ENCODE data around the gene OR6K3. TPM values are rescaled to one million over a fixed set of nuclear protein-coding genes. Genes with fewer than 3 reads are reported as not detected.
"Not testable (repeated sequence)": the region's sequence is repeated elsewhere in the genome, so short reads cannot be mapped to it uniquely, and the experiment has no call there.

OR6K3 gene
- total RNA-seq, 2 donors from 2014 or later, result not detected

DNA sequence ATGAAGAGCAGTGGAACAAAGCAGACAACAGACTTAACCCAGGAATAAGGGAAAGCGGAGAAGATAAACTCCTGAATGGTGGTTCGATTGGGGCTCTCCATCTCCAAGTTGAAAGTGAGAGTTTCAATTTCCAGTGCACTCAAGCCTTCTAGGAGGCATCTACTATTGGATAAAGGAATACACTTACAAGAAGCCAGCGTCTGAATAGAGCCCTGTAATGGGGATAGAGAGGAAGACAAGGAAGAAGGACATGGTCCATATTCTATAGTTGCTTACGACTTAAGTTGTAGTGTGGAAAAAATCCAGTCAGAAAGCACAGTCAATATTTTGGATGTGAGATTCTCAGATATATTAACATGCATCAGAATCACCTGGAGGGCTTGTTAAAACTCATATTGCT is 20.0 kb downstream of the OR6K3 start, which contains the start of gene OR6K2:
Gene OR6K2, minus strand, starts transcription at position 101 of the 400 bp plus-strand sequence. Its CDS starts 0 bp downstream, at position 101.
- TF ChIP-seq, protein P1, sequence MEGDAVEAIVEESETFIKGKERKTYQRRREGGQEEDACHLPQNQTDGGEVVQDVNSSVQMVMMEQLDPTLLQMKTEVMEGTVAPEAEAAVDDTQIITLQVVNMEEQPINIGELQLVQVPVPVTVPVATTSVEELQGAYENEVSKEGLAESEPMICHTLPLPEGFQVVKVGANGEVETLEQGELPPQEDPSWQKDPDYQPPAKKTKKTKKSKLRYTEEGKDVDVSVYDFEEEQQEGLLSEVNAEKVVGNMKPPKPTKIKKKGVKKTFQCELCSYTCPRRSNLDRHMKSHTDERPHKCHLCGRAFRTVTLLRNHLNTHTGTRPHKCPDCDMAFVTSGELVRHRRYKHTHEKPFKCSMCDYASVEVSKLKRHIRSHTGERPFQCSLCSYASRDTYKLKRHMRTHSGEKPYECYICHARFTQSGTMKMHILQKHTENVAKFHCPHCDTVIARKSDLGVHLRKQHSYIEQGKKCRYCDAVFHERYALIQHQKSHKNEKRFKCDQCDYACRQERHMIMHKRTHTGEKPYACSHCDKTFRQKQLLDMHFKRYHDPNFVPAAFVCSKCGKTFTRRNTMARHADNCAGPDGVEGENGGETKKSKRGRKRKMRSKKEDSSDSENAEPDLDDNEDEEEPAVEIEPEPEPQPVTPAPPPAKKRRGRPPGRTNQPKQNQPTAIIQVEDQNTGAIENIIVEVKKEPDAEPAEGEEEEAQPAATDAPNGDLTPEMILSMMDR (IDR thresholded peaks at IDR 0.05), result no peak
- no peak for TF ChIP-seq POLR2A (IDR thresholded peaks at IDR 0.05)
- Histone ChIP-seq H3K4me3 (no peak within 1 kb of the TSS), H3K36me3 (no peaks in the 10 kb centered on the region), H3K27ac (no peak within 1 kb of the TSS), H3K4me1 (replicated peaks) (no peaks in the 10 kb centered on the region), H3K9me3 (no peaks in the 10 kb centered on the region), H3K27me3 (replicated peaks; ENCODE audit: insufficient read depth) (no peaks in the 10 kb centered on the region)
- no peak for DNase-seq (ENCODE audit: low spot score)
- WGBS, result 94% methylated on average over 4 of the region's 4 CpGs
- intact Hi-C loops (cut with DNase I), result no loop called here

DNA sequence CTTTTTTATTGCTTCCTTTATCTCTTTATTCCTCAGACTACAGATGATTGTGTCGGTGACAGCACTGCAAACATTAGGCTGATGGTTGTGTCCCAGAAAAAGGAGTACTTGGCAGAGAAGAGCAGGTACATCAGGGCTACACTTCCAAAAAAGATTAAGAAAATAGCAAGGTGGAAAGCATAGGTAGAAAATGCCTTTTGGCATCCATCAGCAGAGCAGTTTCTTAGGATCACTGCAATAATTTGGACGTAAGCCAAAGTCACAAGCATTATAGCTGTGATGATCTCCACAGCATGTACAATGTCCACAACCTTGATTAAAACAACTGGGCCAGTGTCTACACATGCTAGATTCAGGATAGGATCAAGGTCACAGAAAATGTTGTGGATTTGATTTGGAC is 25.9 kb downstream of the OR6K3 start:
- Histone ChIP-seq H3K27ac (no peak overlapping the region), H3K27me3 (replicated peaks; ENCODE audit: insufficient read depth) (no peaks in the 10 kb centered on the region), H3K4me3 (no peak overlapping the region), H3K4me1 (replicated peaks) (no peaks in the 10 kb centered on the region), H3K9me3 (no peaks in the 10 kb centered on the region), H3K36me3 (no peaks in the 10 kb centered on the region)
- no peak for DNase-seq (ENCODE audit: low spot score)
- 67% methylated on average over 2 of the region's 2 CpGs for WGBS
- TF ChIP-seq POLR2A (IDR thresholded peaks at IDR 0.05), result no peak
- no peak for TF ChIP-seq POLR2AphosphoS5 (IDR thresholded peaks at IDR 0.05)
- TF ChIP-seq, protein P1 (IDR thresholded peaks at IDR 0.05), result no peak
- intact Hi-C loops (cut with DNase I), result no loop called here

DNA sequence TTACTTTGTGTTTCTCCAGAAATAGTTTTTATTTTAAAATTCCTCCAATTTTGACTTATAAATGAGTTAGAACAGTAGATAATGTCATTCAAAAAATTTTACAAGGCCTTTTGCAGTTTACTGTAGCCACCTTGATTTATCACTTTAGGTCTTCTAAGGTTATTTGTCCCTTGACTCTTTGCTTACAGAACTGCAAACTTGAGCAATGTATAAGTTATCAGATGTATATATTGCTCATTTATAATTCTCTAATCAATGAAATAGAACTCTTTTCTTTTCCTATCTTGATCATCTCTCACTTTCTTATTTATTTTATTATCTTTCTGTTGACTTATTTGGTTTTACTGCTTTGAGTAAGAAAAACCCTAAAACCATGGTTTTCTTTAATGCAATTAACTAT is 28.2 kb downstream of the OR6K3 start:
- H3K27ac ChIP-seq, result no peak overlapping the region
- no peaks in the 10 kb centered on the region for H3K4me1 ChIP-seq (replicated peaks)
- TF ChIP-seq POLR2AphosphoS5 (IDR thresholded peaks at IDR 0.05) (no peak), POLR2A (IDR thresholded peaks at IDR 0.05) (no peak)
- TF ChIP-seq, protein P1 (IDR thresholded peaks at IDR 0.05), result no peak
- no peak for DNase-seq (ENCODE audit: low spot score)
- H3K27me3 ChIP-seq (replicated peaks; ENCODE audit: insufficient read depth), result no peaks in the 10 kb centered on the region
- H3K9me3 ChIP-seq, result no peaks in the 10 kb centered on the region
- H3K36me3 ChIP-seq, result no peaks in the 10 kb centered on the region
- no peak overlapping the region for H3K4me3 ChIP-seq
- intact Hi-C loops (cut with DNase I), result no loop called here

DNA sequence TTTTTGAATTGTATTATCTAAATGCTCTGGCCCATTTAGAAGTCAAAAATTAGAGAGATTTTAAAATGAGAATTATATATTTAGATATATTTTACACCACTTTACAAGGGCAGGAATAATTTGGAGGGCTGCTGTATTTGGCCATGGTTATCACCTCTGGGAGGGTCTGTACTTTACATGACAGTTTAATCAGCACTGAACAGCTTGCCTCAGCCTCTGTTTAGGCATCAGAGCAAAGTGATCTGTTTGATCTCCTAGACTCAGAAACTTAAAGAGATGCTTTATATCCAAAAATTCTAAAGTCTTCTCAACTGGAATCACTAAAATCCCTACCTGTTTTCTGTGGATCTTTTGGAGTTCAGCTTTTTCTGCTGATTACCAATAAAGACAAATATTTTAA is 28.6 kb downstream of the OR6K3 start:
- H3K27ac ChIP-seq, result no peak overlapping the region
- no peak for DNase-seq (ENCODE audit: low spot score)
- H3K9me3 ChIP-seq, result no peaks in the 10 kb centered on the region
- intact Hi-C loops (cut with DNase I), result no loop called here
- H3K27me3 ChIP-seq (replicated peaks; ENCODE audit: insufficient read depth), result no peaks in the 10 kb centered on the region
- no peaks in the 10 kb centered on the region for H3K36me3 ChIP-seq
- TF ChIP-seq, protein P1 (IDR thresholded peaks at IDR 0.05), result no peak
- TF ChIP-seq POLR2AphosphoS5 (IDR thresholded peaks at IDR 0.05) (no peak), POLR2A (IDR thresholded peaks at IDR 0.05) (no peak)
- H3K4me1 ChIP-seq (replicated peaks), result no peaks in the 10 kb centered on the region
- H3K4me3 ChIP-seq, result no peak overlapping the region

GRCh38 chr1:158691149-158691548 is 29.4 kb downstream of the OR6K3 start:
- 53% methylated on average over 1 of the region's 1 CpG for WGBS

More at GRCh38 chr1:158691149-158691548, 29.4 kb downstream of the OR6K3 start:
- intact Hi-C loops (cut with DNase I); H3K36me3 ChIP-seq; H3K27ac ChIP-seq; H3K9me3 ChIP-seq; H3K27me3 ChIP-seq (replicated peaks; ENCODE audit: insufficient read depth); H3K4me3 ChIP-seq; DNase-seq (ENCODE audit: low spot score); H3K4me1 ChIP-seq (replicated peaks): not testable (repeated sequence)
